HG03565 (cell line): ENCODE data around the gene KIF7.
A peak's percentile ranks its signal among the peaks of the same experiment; 100 is the strongest.
"Not testable (repeated sequence)": the region's sequence is repeated elsewhere in the genome, so short reads cannot be mapped to it uniquely, and the experiment has no call there.

Experiments
- ATAC-seq: cut with Tn5 transposase; IDR thresholded peaks from one replicate; pipeline ENCODE4 v1.9.1; 2021; ENCODE audit warnings: mild to moderate bottlenecking, moderate library complexity; ENCODE audit not compliant: unreplicated experiment

The KIF7 gene, protein sequence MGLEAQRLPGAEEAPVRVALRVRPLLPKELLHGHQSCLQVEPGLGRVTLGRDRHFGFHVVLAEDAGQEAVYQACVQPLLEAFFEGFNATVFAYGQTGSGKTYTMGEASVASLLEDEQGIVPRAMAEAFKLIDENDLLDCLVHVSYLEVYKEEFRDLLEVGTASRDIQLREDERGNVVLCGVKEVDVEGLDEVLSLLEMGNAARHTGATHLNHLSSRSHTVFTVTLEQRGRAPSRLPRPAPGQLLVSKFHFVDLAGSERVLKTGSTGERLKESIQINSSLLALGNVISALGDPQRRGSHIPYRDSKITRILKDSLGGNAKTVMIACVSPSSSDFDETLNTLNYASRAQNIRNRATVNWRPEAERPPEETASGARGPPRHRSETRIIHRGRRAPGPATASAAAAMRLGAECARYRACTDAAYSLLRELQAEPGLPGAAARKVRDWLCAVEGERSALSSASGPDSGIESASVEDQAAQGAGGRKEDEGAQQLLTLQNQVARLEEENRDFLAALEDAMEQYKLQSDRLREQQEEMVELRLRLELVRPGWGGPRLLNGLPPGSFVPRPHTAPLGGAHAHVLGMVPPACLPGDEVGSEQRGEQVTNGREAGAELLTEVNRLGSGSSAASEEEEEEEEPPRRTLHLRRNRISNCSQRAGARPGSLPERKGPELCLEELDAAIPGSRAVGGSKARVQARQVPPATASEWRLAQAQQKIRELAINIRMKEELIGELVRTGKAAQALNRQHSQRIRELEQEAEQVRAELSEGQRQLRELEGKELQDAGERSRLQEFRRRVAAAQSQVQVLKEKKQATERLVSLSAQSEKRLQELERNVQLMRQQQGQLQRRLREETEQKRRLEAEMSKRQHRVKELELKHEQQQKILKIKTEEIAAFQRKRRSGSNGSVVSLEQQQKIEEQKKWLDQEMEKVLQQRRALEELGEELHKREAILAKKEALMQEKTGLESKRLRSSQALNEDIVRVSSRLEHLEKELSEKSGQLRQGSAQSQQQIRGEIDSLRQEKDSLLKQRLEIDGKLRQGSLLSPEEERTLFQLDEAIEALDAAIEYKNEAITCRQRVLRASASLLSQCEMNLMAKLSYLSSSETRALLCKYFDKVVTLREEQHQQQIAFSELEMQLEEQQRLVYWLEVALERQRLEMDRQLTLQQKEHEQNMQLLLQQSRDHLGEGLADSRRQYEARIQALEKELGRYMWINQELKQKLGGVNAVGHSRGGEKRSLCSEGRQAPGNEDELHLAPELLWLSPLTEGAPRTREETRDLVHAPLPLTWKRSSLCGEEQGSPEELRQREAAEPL (N-terminal part only)

DNA sequence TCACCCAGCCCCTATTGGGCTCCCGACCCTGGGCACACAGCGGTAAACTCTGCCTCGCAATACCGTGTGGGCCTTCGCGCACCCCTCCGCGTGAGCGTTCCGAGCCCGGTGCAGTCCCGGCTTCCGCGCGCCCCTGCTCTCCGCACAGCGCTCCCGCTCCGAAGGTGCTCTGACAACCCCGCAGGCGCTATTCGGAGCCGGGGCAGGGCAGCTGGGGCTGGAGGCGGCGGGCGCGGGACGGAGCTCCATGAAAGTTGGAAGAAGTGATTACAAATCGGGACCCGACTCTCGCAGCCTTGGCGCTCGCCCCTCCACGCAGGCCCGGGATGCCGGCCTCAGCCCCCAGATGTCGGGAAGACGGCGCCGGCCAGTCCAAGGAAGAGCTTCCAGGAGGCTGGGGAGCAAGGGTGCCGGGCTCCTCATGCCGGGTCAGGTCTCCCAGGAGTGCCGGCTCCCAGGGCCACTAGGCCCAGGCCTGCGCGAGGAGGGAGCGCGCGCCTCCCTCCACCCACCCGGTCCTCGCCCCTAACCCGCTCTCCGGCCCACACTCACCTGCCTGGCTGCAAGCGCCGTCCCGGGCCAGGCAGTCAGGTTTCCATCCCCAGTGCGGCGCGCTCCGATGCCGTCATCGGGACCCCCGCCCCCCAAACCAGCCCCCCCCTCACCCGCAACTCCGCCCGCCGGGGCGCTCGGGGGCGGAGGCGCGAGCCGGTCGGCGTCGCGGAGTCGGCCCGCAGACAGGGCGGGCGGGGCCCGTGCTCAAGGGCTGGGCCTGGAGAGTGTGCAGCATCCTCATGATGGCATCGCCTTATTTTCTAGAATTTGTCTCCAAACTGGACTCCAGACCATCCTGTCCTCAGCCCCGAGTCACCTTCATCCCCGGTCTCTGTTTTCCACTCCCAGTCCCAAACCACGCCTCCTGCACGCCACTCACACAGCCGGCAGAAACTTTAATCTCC lies at the start of gene KIF7:
Gene KIF7 (minus strand): TSS at position 621 of the 959 bp plus-strand sequence. CDS start 2,537 bp downstream, outside the sequence.
- no peak for ATAC-seq

DNA sequence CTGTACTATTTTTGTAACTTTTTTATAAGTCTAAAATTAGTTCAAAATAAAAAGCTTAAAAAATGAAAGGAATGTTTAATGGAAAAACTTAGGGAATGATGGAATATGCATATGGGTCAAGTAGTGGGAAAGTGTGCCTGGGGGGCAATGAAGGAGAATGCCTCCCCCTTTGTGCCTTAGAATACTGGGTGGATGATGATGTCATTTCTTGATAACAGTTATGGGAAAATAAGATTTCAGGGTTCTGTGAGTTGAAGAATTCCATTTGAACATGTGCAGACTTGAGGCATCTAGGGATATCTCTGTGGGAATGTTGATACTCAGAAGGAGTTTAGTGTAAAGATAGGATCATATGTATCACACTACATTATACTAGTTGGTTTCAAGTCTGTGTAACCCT lies 49.1 kb upstream of the KIF7 start:
- no peak for ATAC-seq

DNA sequence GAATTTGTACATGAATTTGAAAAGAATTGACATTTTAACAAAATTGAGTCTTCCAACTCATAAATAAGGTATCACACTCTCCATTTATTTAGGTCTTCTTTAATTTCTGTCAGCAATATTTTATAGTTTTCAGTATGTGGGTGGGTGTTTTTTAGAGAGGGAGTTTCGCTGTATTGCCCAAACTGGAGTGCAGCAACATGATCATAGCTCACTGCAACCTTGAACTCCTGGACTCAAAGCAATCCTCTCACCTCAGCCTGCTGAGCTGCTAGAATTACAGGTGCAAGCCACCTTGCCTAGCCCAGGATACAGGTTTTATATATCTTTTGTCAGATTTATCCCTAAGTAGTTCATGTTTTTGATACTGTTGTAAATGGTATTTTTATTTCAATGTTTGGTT lies 39.9 kb upstream of the KIF7 start:
- no peak for ATAC-seq

DNA sequence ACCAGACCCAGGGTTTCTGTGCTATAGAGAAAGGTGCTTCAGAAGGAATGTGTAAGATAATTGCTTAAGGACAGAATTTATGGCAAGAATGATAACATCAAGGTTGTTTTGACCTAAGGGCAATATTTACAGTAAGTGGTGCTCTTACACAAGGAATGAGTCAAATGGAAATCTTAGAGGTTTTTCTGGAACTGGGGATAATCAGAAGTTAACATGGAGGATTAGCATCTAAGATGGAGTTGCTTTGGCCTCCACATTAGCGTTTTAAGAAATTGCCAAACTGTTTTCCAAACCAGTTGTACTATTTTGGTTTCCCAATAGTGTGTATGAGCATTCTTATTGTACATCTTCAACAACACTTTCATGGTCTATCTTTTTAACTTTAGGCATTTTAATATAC lies 38.4 kb upstream of the KIF7 start:
- no peak for ATAC-seq

DNA sequence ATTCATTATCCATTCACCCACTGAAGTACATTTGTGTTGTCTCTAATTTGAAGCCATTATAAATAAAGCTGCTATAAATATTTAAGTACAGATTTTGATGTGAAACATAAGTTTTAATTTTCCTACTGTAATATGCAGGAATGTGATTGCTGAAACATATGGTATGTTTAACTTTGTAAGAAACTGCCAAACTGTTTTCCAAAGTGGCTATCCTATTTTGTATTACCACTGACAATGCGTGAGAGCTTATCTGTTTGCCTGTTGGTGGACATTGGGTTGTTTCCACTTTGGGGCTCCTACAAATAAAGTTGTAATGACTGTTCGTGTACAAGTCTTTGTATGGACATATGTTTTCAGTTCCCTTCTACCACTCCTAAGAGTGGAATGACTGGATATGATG lies 37.8 kb upstream of the KIF7 start:
- no peak for ATAC-seq

DNA sequence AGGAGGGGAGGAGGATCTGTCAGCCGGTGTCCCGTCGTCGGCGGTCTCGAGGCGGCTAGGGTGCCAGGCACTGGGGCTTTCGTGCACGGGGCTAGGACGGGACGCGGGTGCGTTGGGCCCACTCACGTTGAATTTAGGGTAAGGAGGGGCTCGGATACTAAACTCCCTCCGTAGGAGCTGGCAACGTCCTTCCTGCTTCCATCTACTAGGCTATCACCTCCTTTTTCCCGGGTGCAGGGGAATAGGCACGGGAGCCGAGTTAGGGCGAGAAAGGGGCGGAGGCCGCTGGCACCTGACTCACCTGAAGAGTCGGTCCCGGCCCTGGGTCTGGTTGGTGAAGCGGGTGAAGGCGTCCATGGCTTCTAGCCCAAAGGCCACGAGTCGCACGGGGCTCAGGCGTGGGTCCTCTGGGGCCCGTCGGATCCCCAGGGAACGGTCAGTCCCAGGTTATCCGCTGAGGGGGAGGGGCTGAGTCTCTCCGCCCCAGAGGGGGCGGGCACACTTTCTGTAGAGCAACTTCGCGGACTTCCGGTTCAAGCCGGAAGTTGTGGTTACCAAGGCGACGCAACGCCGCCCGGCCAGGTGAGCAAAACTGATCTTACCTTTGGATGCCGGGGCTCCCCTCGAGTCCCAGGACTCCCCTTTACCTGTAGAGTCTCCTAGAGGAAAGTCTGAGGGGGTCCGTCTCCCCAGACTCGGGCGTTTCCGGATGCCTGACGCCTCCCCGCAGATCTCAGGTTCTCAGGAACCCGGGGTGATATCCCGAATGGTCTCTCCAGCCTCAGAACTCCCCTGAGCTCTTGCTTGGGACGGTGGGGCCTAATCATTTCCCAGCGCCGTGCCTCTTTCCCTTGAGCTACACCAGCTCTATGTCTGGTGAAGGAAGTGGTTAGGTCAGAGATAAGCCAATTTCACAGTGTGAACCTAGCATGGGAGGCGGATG lies 35.3 kb upstream of the KIF7 start, which contains the start of the genes PEX11A and WDR93:
Gene PEX11A (minus strand): TSS at position 479 of the 943 bp plus-strand sequence. CDS start 122 bp downstream, at position 357.
Gene WDR93 (plus strand): TSS at position 536 of the 943 bp plus-strand sequence. CDS start 10,936 bp downstream, outside the sequence.
- ATAC-seq = peak; percentile 58

GRCh38 chr15:89689930-89690275 lies 34.6 kb upstream of the KIF7 start:
- ATAC-seq = not testable (repeated sequence)

- ATAC-seq = no peak
Measured at GRCh38 chr15:89686522-89686921, 31.3 kb upstream of the KIF7 start.

DNA sequence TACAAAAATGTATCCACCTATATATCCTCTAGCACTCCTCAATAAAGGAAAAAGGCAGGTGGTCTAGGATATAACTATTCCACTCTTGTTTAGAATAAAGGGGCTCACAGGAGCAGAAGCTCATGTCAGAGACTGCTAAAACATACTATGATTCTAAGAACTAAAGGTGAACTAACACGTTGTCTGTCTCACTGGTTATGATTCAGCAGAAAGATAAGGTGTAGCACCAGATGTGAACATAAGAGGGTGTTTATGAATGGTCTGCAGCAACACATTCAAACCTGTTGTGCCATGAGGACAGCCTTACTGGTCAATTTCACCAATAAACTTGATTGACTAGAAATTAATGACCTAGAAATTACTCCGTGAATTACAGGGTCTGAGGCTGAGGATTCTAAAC lies 30.7 kb upstream of the KIF7 start:
- no peak for ATAC-seq

DNA sequence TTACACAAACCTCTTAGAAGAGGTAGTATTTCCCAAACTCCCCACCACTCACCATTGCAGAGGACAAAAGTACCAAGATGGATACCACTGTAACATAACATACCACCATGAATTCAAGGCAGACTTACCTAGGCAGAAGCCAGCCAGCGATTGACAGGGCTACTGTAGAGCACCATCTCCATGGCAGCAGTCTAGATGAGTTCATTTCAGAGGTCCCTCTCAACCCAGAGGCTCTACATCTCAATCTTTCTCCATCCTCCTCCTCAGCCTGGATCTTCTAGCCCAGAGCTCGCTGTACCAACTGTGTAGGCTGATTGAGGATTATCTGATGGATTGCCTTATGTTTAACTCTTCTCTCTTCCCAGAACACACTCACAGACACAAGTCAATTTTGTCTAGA lies 25.9 kb upstream of the KIF7 start:
- no peak for ATAC-seq

- no peak for ATAC-seq
Measured at GRCh38 chr15:89680282-89680873, 25.1 kb upstream of the KIF7 start.

- ATAC-seq = no peak
Measured at GRCh38 chr15:89679212-89679611, 23.9 kb upstream of the KIF7 start, which contains the start of gene PLIN1. Gene PLIN1 (minus strand): TSS chr15:89679367. CDS start chr15:89677489, 1,878 bp downstream.

DNA sequence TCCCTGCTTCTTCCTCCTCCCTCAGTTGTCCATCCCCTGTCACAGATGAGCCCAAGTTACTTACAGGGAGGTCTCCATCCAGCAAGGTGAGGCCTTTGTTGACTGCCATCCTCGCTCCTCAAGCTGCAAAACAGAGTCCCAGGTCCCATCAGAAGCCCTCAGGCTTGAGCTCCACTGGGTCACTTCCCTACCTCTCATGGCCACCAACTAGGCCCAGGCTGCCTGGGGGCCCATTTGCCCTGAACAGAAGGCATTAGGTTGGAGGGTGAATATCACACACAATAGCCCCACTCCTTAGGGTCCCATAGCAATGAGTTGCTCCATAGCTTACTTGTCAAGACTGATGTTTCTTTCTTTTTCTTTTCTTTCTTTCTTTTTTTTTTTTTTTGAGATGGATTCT lies 22.1 kb upstream of the KIF7 start:
- no peak for ATAC-seq

DNA sequence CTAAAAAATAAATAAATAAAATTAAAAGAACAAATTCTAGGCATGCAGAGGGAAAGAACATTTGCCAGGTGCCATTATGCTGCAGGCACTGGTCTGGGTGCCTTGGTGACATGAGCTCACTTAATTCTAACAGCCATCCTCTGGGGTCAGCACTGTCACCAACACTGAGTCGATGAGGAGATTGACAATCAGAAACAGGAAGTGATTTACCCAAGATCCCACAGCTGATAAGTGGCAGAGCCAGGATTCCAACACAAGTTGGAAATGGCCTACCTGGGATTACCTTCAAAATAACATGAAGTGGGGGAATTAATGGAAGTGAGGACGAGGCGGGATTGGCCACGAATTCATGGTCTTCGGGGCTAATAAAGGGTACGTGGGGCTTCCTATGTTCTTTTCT lies 20.3 kb upstream of the KIF7 start:
- no peak for ATAC-seq

DNA sequence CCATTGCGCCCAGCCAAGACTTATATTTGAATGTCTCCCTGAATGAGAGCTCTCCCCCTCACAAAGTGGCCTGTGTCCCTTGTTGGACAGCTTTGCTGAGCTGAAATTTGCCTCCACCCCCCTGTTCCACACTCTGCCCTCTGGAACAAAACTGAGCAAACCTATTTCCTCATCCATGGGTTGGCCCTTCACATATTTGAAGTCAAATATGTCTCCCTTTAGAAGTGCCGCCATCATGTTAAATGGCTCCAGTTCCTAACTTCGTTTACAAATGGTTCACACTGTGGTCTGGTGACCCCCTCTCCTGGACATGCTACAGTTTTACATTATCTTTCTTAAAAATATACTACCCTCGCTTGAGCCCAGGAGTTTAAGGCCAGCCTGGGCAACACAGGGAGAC lies 19.3 kb upstream of the KIF7 start:
- ATAC-seq = no peak

DNA sequence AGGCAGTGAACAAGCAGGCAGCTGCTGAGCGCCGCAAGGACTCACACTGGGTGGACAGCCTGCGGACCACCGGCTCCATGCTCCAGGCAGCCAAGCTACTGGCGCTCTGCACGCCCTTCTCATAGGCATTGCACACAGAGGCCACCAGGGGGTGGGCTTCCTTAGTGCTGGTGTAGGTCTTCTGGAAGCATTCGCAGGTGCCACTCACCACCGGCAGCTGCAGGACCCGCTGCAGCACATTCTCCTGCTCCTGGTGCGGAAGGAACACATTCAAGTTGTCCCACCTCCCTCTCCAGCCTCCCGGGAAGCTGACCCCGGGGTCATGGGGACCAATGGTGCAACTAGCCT lies 17.9 kb upstream of the KIF7 start:
- no peak for ATAC-seq

DNA sequence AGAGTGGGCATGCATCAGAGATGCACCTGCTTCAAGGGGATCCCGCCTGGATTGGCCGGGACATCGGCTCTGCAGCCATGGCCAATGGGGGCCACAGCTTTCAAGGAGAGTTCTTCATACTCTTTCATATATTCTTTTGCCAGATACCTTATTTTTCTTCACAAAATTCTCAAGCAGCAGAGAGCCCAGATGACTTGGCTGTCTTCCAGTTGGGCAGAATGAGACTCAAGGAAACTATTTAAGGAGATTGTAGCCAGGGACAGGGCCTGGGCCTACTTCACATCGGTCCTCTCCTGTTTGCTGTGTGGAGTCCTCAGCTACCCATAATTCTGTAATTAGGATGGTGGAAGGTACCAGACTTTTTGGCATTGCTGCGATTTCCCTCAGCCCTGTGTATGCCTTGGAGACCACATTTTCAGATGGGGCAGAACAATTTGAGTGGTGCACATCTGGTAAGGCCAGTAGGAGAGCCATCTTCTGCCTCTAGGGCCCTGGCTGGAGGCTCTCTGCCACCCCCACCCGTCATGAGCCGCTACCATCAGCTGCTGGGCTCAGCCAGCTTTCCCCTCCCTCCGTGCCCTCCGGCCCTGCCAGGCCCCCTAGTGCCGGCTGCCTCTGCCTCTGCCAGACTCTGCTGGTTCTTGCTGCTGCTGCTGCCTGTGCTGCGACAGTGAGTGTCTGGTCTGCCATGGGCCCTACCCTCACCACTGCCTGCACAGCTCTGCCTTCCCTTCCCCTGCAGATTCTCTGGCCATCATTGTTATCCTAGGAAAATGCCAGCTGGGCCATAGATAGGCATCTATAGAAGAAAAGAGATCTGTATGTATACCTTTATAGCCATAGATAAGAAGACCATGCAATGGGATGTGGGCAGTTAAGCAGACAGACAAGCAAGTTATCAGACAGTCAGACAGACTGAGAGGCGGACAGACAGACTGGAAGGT lies 17.2 kb upstream of the KIF7 start:
- ATAC-seq = no peak
